DOHH2 (cell line): ENCODE data around the gene SCAMP1.

Source experiments
- H3F3A ChIP-seq: fragments of 200-600 bp; sonication (generic), shearing (Covaris generic); 2 replicates; pipeline ENCODE4 v1.6.0; 2016; ENCODE audit warnings: antibody characterized with exemption, mild to moderate bottlenecking; ENCODE audit not compliant: control insufficient read depth, insufficient read depth
- H3K27ac ChIP-seq: fragments of 200-600 bp; sonication (generic); 2 replicates; pipeline ENCODE4 v1.5.1; 2014; ENCODE audit warnings: low read depth, mild to moderate bottlenecking, low read length, moderate library complexity
- H3K27me3 ChIP-seq: fragments of 200-600 bp; sonication (generic); 2 replicates; pipeline ENCODE4 v1.6.1; 2014; ENCODE audit warnings: mild to moderate bottlenecking, low read length, mixed read lengths; ENCODE audit not compliant: control insufficient read depth
- H3K36me3 ChIP-seq: fragments of 200-600 bp; sonication (generic); 2 replicates; pipeline ENCODE4 v1.6.1; 2014; ENCODE audit warnings: mild to moderate bottlenecking, low read length, moderate library complexity, mixed read lengths; ENCODE audit not compliant: control insufficient read depth
- H3K4me1 ChIP-seq: fragments of 200-600 bp; sonication (generic); 2 replicates; pipeline ENCODE4 v1.6.1; 2014; ENCODE audit warnings: mild to moderate bottlenecking, low read length, mixed read lengths; ENCODE audit not compliant: control insufficient read depth
- H3K4me2 ChIP-seq: fragments of 200-600 bp; sonication (generic); 2 replicates; pipeline ENCODE4 v1.6.0; 2014; ENCODE audit warnings: mild to moderate bottlenecking, low read length, moderate library complexity
- H3K4me3 ChIP-seq: fragments of 200-600 bp; sonication (generic); 2 replicates; pipeline ENCODE4 v1.5.1; 2014; ENCODE audit warnings: mild to moderate bottlenecking, low read length, mixed read lengths
- H3K79me2 ChIP-seq: fragments of 200-600 bp; sonication (generic); 2 replicates; pipeline ENCODE4 v1.6.1; 2014; ENCODE audit warnings: mild to moderate bottlenecking, low read length, mixed read lengths; ENCODE audit not compliant: control insufficient read depth
- H3K9me2 ChIP-seq: fragments of 200-600 bp; sonication (generic); replicated peaks from 2 replicates; pipeline ENCODE4 v1.6.1; 2014; ENCODE audit warnings: mild to moderate bottlenecking, low read length, mixed read lengths; ENCODE audit not compliant: control insufficient read depth
- H3K9me3 ChIP-seq: fragments of 200-600 bp; sonication (generic); 2 replicates; pipeline ENCODE4 v1.6.1; 2014; ENCODE audit warnings: antibody characterized with exemption, low read length, mixed read lengths; ENCODE audit not compliant: control insufficient read depth, insufficient read depth
- H4K20me1 ChIP-seq: fragments of 200-600 bp; sonication (generic); 2 replicates; pipeline ENCODE4 v1.6.0; 2014; ENCODE audit warnings: low read depth, mild to moderate bottlenecking, antibody characterized with exemption, low read length, moderate library complexity; ENCODE audit not compliant: control insufficient read depth, insufficient read depth
- CTCF ChIP-seq: fragments of 200-600 bp; sonication (generic); IDR thresholded peaks from one replicate; pipeline ENCODE4 v1.5.1; 2014; ENCODE audit warnings: antibody characterized with exemption, mild to moderate bottlenecking, low read depth, low read length; ENCODE audit not compliant: poor library complexity, severe bottlenecking
- EZH2phosphoT487 ChIP-seq: fragments of 200-600 bp; sonication (generic); IDR thresholded peaks from 2 replicates; pipeline ENCODE4 v1.6.1; 2017; ENCODE audit warnings: borderline replicate concordance, mild to moderate bottlenecking, antibody characterized with exemption, low read length, moderate library complexity, mixed read lengths

The SCAMP1 gene

GRCh38 chr5:78320401-78320800, 40.0 kb upstream of the SCAMP1 start:
- TF ChIP-seq EZH2phosphoT487, result no peak
- TF ChIP-seq CTCF, result peak; percentile 60
- H3F3A ChIP-seq, result no peaks in the 10 kb centered on the region
- H3K79me2 ChIP-seq, result no peaks in the 10 kb centered on the region
- no peak overlapping the region for H3K27ac ChIP-seq
- no peaks in the 10 kb centered on the region for H3K27me3 ChIP-seq
- no peaks in the 10 kb centered on the region for H3K9me3 ChIP-seq
- no peaks in the 10 kb centered on the region for H3K4me1 ChIP-seq
- H4K20me1 ChIP-seq, result no peaks in the 10 kb centered on the region
- H3K4me2 ChIP-seq, result no peak overlapping the region
- no peak overlapping the region for H3K4me3 ChIP-seq
- H3K36me3 ChIP-seq, result no peaks in the 10 kb centered on the region
- H3K9me2 ChIP-seq, result no peaks in the 10 kb centered on the region

GRCh38 chr5:78323241-78323640, 37.2 kb upstream of the SCAMP1 start:
- no peaks in the 10 kb centered on the region for H3K9me3 ChIP-seq
- no peaks in the 10 kb centered on the region for H3K79me2 ChIP-seq
- H3K9me2 ChIP-seq, result no peaks in the 10 kb centered on the region
- no peaks in the 10 kb centered on the region for H3F3A ChIP-seq
- H3K4me2 ChIP-seq, result no peak overlapping the region
- H3K36me3 ChIP-seq, result no peaks in the 10 kb centered on the region
- H3K27me3 ChIP-seq, result no peaks in the 10 kb centered on the region; the same call in 1 of the 2 replicates
- H4K20me1 ChIP-seq, result no peaks in the 10 kb centered on the region
- no peak overlapping the region for H3K4me3 ChIP-seq
- no peak overlapping the region for H3K27ac ChIP-seq
- H3K4me1 ChIP-seq, result no peaks in the 10 kb centered on the region
- TF ChIP-seq CTCF, result no peak
- no peak for TF ChIP-seq EZH2phosphoT487

GRCh38 chr5:78326930-78327329, 33.5 kb upstream of the SCAMP1 start:
- H3K4me2 ChIP-seq, result no peak overlapping the region
- H3K79me2 ChIP-seq, result no peaks in the 10 kb centered on the region
- H3K9me3 ChIP-seq, result no peaks in the 10 kb centered on the region
- no peaks in the 10 kb centered on the region for H3K36me3 ChIP-seq
- no peaks in the 10 kb centered on the region for H3K4me1 ChIP-seq
- no peaks in the 10 kb centered on the region for H4K20me1 ChIP-seq
- no peak overlapping the region for H3K27ac ChIP-seq
- H3K9me2 ChIP-seq, result no peaks in the 10 kb centered on the region
- no peaks in the 10 kb centered on the region; the same call in 1 of the 2 replicates for H3K27me3 ChIP-seq
- TF ChIP-seq CTCF (no peak), EZH2phosphoT487 (no peak)
- H3K4me3 ChIP-seq, result no peak overlapping the region
- no peaks in the 10 kb centered on the region for H3F3A ChIP-seq
